Lower lobe of right lung (tissue), 2 donors: Measurements from ENCODE around the gene KCNA5. TPM values are rescaled to one million over a fixed set of nuclear protein-coding genes. Genes with fewer than 3 reads are reported as not detected.

Experiments
- ATAC-seq, 2 donors: fragments of 200-7000 bp; cut with Tn5 transposase; one replicate each; pipeline ENCODE4 v1.9.1; 2020 to 2022; ENCODE audit warnings: mild to moderate bottlenecking in 2 of 2, moderate library complexity in 2 of 2
- DNase-seq: peaks from one replicate; pipeline ENCODE4 v3.0.0-alpha.2; 2020
- H3K27ac ChIP-seq: fragments of 200-600 bp; one replicate; pipeline ENCODE4 v1.8.0; 2022
- H3K27me3 ChIP-seq: fragments of 200-600 bp; one replicate; pipeline ENCODE4 v1.8.0; 2022; ENCODE audit warnings: low read depth
- H3K36me3 ChIP-seq: fragments of 200-600 bp; one replicate; pipeline ENCODE4 v1.8.0; 2022; ENCODE audit warnings: mild to moderate bottlenecking
- H3K4me1 ChIP-seq: fragments of 200-600 bp; one replicate; pipeline ENCODE4 v1.8.0; 2022
- H3K4me3 ChIP-seq: fragments of 200-600 bp; one replicate; pipeline ENCODE4 v1.8.0; 2022; ENCODE audit warnings: mild to moderate bottlenecking
- H3K9me3 ChIP-seq: fragments of 200-600 bp; one replicate; pipeline ENCODE4 v1.8.0; 2022
- CTCF ChIP-seq: fragments of 200-600 bp; IDR thresholded peaks from one replicate; pipeline ENCODE4 v1.8.0; 2022; ENCODE audit warnings: antibody characterized with exemption, mild to moderate bottlenecking
- intact Hi-C: fragments of 100-400 bp; cut with DNase I; formaldehyde crosslinking; loops from one replicate; pipeline ENCODE4 v1.11.0; 2022
- total RNA-seq: library from RNA; stranded (reverse); fragmentation: NEBNext Ultra II Directional; extraction: Animal tissue kit (Norgen Biotek cat#: 25700); gene quantifications from one replicate; pipeline ENCODE4 v1.2.1, GENCODE V29; 2021
- donor health status: DM: no; HTN: yes; CAD: no; lungs with severe emphysema.

Gene KCNA5
- total RNA-seq, 1 donor from 2014 or later = 1.5 TPM

DNA sequence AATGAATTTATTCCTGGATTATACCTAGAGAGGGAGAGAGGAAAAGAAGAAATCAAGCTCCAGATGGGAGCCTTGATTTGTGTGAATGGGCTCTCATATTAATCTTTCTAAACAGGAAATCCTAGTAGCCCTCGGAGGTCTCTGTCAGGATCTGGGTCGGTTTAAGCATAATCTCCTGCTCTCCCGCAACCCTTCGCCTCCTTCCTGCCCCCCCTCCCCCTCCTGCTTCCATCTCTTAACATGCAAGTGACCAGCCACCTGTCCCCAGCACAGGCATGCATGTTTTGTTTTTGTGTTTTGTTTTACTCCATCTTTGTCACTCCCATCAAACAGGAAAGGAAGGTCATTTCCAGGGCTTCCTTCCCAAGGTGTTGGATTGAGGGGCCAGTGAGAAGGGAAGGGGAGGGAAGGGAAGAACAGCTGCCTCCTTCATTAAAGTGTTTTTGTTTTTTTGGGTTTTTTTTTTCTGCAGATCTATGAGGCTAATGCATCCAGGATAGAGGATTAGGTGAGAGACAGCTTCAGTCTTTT lies 4.8 kb upstream of the KCNA5 start:
- DNase-seq (no peak), ATAC-seq (no peak)
- Histone ChIP-seq H3K36me3 (no peaks in the 10 kb centered on the region), H3K27ac (no peak overlapping the region), H3K4me3 (no peak overlapping the region), H3K9me3 (no peaks in the 10 kb centered on the region), H3K27me3 (peaks cover 26% of the 10 kb centered on the region), H3K4me1 (no peaks in the 10 kb centered on the region)
- intact Hi-C loops = no loop called here
- TF ChIP-seq CTCF = no peak

- intact Hi-C loops = no loop called here
- TF ChIP-seq CTCF = no peak
- Histone ChIP-seq H3K27ac (no peak overlapping the region), H3K4me1 (no peaks in the 10 kb centered on the region), H3K9me3 (no peaks in the 10 kb centered on the region), H3K4me3 (no peak overlapping the region), H3K27me3 (peaks cover 36% of the 10 kb centered on the region), H3K36me3 (no peaks in the 10 kb centered on the region)
- DNase-seq (no peak), ATAC-seq (no peak)
Observed at GRCh38 chr12:5039815-5040214, 3.9 kb upstream of the KCNA5 start.

GRCh38 chr12:5040368-5040767 lies 3.3 kb upstream of the KCNA5 start:
- TF ChIP-seq CTCF = no peak
- intact Hi-C loops = no loop called here

GRCh38 chr12:5044420-5045295 lies 979 bp downstream of the KCNA5 start:
- no peak overlapping the region for H3K4me3 ChIP-seq
- peaks cover 57% of the 10 kb centered on the region for H3K27me3 ChIP-seq

More at GRCh38 chr12:5040368-5040767, 3.3 kb upstream of the KCNA5 start:
- Histone ChIP-seq H3K9me3 (no peaks in the 10 kb centered on the region), H3K36me3 (no peaks in the 10 kb centered on the region), H3K27me3 (peaks cover 41% of the 10 kb centered on the region), H3K4me1 (no peaks in the 10 kb centered on the region), H3K27ac (no peak overlapping the region), H3K4me3 (no peak overlapping the region)
- DNase-seq = no peak
- no peak for ATAC-seq

DNA sequence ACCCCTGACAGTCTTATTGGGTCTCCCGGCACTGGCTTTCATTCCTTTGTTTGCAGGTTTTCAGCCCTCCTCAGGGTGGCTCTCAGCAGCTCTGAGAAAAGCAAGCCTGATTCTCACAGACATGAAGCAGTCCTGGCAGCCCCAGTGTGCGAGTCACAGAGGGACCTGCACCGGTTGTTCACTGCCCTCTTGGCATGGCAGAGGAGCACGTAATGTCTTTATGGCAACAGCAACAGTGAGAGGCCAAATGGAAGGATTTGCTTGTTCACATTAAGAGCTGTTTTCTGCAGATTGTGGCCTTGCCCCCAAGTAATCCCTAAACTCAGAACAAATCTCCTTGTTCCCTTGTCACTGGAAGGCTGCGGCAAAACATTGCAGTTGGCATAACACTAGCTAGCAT lies 3.4 kb downstream of the KCNA5 start:
- ATAC-seq (no peak), DNase-seq (no peak)
- H3K4me1 ChIP-seq = no peaks in the 10 kb centered on the region
- peaks cover 47% of the 10 kb centered on the region for H3K27me3 ChIP-seq
- no peak overlapping the region for H3K4me3 ChIP-seq
- H3K9me3 ChIP-seq = no peaks in the 10 kb centered on the region
- no peaks in the 10 kb centered on the region for H3K36me3 ChIP-seq
- no peak overlapping the region for H3K27ac ChIP-seq
- no peak for TF ChIP-seq CTCF
- intact Hi-C loops = no loop called here

More at GRCh38 chr12:5044420-5045295, 979 bp downstream of the KCNA5 start:
- no peak overlapping the region for H3K27ac ChIP-seq
- H3K36me3 ChIP-seq = no peaks in the 10 kb centered on the region
- H3K9me3 ChIP-seq = no peaks in the 10 kb centered on the region
- no peak for TF ChIP-seq CTCF
- H3K4me1 ChIP-seq = no peaks in the 10 kb centered on the region
- DNase-seq (no peak), ATAC-seq (peak in 1 of 2 donors; percentile 5)
- intact Hi-C loops = no loop called here
